GF-D8 (cell line): ENCODE results near the gene OR4K15.
"Not testable (repeated sequence)": the region's sequence is repeated elsewhere in the genome, so short reads cannot be mapped to it uniquely, and the experiment has no call there.

ENCODE experiments used
- DNase-seq: peaks from one replicate; lab custom pipeline; 2025; lab: John Stamatoyannopoulos, UW

The OR4K15 gene, protein sequence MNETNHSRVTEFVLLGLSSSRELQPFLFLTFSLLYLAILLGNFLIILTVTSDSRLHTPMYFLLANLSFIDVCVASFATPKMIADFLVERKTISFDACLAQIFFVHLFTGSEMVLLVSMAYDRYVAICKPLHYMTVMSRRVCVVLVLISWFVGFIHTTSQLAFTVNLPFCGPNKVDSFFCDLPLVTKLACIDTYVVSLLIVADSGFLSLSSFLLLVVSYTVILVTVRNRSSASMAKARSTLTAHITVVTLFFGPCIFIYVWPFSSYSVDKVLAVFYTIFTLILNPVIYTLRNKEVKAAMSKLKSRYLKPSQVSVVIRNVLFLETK

DNA sequence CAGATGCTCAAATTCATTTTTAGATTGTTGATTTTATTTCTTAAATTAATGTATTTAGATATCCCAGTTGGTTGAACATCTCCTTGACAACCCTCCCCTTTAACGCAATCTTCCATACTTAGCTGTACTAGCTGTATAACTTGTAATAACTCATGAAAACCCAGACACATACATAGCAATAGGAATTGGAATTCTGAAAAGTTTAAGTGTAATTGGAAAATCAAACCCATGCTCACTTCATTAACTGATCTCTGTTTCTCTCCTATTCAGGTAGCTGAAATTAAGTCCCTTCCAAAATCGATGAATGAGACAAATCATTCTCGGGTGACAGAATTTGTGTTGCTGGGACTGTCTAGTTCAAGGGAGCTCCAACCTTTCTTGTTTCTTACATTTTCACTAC lies at the start of gene OR4K15:
Gene OR4K15 (plus strand): TSS at position 301 of the 400 bp plus-strand sequence. CDS start 0 bp downstream, at position 301.
- no peak for DNase-seq

DNA sequence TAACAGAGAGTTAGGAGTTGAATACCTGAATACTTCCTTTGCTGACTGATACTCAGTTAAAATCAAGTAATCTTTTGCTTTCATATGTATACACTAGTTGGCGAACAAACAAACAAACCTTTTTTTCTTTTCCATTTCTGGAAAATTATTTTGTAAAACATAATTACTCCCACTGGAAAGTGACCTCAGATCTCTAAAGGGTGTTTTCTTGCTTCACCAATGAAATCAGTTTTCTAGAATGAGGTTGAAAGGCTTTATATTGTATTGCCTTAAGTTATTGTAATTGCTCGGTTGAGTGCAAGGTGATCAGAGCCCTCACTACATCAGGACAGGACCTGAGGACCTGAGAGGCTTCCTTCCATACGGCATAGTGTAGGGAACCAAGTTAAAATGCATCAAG lies 44.8 kb upstream of the OR4K15 start, which contains the start of gene OR4K1:
Gene OR4K1 (plus strand): TSS at position 301 of the 400 bp plus-strand sequence. CDS start 4,750 bp downstream, outside the sequence.
- no peak for DNase-seq

DNA sequence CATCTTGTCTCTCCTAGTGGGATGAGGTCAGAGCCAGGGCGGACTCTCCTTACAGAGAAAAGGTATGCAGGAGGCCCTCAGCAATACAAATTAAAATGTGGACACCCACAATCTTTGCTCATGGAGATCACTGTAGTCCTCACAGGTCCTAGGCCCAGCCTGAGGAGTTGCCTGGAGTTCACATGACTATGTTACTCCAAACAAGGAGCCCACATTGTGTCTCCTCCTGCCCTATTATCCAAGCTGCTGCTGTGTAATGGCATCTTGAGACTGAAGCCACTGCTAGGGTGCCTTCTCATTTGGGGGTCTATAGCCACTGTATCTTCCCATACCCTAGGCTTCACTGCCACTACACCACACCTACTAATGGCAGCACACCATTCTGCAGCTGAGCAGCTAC lies 33.7 kb upstream of the OR4K15 start:
- no peak for DNase-seq

DNA sequence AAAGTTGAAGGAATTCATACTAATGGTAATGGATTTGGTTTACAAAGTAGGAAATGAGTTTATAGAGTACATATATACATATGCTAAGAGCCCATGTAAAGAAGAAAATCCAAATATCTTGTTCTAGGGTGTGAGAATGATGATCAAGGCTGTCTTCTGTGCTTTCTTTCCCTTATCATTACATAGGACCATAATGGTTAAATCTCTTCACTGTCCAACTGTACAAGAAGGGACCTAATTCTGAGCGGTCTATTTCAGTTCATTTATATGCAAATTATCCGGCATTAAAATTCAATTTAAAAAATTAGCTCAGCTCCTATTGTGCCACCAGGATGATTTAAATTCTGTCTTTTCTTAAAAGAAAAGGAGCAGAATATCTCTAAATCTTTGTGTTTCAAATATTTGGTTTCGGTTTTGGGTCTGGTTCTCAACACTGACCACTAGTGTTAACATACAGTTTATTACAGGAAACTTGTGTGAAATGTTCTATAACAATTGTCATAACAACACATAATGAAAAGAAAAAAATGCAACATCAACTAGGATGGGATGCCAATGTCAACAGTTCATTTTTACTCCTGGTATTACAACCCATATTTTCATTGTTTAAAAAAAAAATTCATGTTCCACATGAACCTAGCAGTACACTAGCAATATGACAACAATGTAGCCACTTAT lies 27.8 kb upstream of the OR4K15 start:
- DNase-seq: no peak

DNA sequence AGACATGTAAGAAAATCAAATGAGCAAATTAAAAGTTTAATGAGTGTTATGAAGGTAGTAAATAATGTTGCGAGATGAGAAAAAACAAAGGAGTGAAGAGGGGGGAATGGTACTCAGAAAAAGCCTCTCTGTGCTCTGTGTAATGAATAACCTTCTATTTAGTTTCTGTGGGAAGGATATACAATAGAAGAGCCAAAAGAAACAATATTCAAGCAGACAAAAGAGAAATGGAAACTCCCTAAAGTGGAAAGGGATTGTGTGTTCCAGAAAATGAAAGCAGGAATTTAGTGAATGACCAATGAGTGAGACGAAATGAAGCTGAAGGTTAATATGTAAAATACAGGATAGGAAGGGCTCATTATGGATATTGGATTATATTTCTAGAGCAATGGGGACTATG lies 26.2 kb upstream of the OR4K15 start:
- no peak for DNase-seq

DNA sequence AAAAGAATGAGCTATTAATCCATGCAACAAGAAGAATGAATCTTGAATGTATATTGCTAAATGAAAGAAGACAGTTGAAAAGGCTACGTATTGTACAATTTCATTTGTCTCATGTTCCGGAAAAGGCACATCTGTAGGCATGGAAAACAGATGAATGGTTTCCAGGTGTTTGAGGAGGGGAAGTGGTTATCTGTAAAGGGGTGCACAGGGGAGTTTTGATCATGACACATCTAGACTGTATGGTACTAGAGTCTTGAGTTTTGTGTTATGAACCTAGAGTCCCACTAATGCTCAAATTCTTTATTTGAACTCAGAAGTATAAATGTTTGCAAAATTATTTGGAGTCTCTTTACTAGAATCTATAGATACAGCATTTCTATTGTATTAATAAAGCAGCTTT lies 5.7 kb upstream of the OR4K15 start:
- DNase-seq: not testable (repeated sequence)

DNA sequence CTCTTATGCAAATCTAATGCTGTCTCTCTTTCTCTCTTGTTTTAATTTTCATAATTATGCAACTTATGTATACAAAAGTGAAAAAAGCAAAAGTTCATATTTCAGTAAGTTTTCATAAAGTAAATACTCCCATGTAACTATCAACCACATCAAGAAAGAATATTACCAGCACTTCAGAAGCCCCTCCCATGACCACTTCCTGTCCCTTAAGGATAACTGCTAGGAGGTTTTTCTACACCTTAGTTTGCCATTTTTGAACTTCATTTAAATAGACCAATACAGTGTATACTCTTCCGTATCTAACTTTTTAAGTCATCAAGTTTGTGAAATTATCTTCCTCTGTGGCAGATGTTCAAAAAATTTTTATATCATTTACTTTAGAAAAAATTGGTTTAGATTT lies 547 bp upstream of the OR4K15 start:
- no peak for DNase-seq

DNA sequence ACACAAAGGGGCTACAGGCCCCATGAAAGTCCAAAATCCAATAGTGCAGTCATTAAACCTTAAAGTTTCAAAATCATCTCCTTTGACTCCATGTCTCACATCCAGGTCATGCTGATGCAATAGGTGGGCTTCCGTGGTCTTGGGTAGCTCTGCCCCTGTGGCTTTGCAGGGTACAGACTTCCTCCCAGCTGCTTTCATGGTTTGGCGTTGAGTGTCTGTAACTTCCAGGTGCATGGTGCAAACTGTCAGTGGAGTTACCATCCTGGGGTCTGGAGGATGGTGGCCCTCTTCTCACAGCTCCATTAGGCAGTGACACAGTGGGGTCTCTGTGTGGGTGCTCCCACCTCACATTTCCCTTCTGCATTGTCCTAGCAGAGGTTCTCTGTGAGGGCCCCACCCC lies 18.0 kb downstream of the OR4K15 start:
- no peak for DNase-seq

DNA sequence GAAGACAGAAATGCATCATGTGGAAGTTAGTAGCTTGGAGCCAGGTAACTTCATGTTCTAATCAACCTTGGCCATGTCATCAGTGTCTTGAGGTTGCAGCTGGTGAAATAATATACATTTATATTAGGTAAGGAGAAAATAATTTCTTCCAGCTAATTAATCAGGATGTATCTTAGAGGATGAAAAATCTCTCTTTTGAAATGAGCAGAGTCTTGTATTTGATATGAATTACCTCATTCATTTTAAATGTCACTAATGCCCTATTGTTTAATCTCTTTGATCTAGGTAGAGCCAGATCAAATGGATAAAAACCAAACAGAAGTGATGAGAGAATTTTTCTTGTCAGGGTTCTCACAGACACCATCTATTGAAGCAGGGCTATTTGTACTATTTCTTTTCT lies 26.5 kb downstream of the OR4K15 start, which contains the start of gene OR4Q2:
Gene OR4Q2 (plus strand): TSS at position 301 of the 400 bp plus-strand sequence.
- no peak for DNase-seq

DNA sequence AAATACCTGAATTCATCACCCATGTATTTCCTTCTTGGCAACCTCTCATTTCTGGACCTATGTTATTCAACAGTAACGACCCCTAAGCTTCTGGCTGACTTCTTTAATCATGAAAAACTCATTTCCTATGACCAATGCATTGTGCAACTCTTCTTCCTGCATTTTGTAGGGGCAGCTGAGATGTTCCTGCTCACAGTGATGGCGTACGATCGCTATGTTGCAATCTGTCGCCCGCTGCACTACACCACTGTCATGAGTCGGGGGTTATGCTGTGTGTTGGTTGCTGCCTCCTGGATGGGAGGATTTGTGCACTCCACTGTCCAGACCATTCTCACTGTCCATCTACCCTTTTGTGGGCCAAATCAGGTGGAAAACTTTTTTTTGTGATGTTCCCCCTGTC lies 26.9 kb downstream of the OR4K15 start:
- no peak for DNase-seq

DNA sequence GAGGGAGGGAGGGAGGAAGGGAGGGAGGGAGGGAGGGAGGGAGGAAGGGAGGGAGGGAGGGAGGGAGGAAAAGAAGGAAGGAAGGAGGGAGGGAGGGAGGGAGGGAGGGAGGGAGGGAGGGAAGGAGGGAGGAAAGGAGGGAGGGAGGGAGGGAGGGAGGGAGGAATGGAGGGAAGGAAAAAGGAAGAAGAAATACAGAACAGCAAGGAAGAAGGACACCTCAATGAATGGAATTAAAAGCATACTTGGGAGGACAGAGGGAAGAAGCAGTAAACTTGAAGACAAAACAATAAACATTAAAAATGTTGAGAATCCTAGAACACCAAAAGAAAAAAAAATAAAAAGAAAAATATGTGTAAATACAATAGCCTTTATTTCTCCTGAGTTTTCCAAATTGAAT lies 32.8 kb downstream of the OR4K15 start:
- DNase-seq: no peak

DNA sequence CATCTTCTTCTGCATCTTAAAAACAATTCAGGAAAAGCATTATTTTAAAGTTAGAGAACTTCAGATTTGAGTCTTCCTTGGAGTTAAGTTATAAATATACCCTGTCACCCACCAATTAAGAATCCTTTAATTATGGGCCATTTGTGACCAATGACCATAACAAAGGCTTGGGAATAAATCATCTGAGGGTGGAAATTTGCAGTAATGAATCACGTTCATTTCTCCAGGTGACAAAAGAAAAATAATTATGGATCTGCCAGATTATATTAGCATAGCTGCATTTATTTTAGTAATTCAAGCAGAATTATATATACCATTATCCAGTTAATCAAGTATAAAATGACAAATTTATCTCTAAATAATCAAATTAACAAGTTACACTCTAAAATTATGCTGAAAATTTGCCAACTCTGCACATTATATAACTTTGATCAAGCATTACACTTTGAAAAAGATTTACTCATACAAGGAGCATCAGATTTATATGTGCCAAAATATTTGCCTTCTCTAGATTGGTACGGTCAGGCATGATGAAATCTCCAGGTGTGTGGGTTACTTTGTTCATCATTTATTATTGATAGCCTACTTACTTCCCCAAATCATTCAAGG lies 44.0 kb downstream of the OR4K15 start, which contains the start of gene OR4K14:
Gene OR4K14 (minus strand): TSS at position 51 of the 609 bp plus-strand sequence. CDS start 4,114 bp downstream, outside the sequence.
- DNase-seq: no peak
